ENCODE results near the gene ZDBF2.

DNA sequence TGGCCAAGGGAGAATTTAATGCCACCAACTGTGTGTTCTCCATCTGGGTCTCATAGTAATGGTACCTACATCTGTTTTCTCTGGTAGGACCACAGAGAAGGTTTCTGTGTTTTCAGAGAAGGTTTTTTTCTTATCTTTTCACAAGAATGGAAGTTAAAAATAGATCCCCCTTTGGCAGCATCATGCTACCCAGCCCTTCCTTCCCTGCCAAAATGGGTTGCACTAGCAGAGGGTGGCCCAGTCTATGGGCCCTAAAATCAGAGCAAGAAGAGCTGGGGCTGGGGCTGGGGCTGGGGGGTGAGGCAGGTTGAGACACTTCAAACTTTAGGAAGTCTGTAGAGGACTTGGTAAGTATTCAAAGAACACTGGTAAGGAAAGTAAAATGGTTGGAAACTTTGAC is 44.8 kb upstream of the ZDBF2 start:
- TF ChIP-seq, protein P1, sequence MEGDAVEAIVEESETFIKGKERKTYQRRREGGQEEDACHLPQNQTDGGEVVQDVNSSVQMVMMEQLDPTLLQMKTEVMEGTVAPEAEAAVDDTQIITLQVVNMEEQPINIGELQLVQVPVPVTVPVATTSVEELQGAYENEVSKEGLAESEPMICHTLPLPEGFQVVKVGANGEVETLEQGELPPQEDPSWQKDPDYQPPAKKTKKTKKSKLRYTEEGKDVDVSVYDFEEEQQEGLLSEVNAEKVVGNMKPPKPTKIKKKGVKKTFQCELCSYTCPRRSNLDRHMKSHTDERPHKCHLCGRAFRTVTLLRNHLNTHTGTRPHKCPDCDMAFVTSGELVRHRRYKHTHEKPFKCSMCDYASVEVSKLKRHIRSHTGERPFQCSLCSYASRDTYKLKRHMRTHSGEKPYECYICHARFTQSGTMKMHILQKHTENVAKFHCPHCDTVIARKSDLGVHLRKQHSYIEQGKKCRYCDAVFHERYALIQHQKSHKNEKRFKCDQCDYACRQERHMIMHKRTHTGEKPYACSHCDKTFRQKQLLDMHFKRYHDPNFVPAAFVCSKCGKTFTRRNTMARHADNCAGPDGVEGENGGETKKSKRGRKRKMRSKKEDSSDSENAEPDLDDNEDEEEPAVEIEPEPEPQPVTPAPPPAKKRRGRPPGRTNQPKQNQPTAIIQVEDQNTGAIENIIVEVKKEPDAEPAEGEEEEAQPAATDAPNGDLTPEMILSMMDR (optimal IDR thresholded peaks at IDR 0.05 in 1 of 3, IDR thresholded peaks at IDR 0.05 in 1 of 3, conservative IDR thresholded peaks at IDR 0.05 in 1 of 3; ENCODE audit: extremely low read depth in 1 of 3, insufficient read depth in 2 of 3, low read length in 3 of 3), result no peak
- no peak for TF ChIP-seq EZH2 (IDR thresholded peaks at IDR 0.05; ENCODE audit: low read length)

Measured in keratinocyte (primary cell).